Kidney tubule cell (primary cell): ENCODE results near the gene DNAJA1.
A peak's percentile ranks its signal among the peaks of the same experiment; 100 is the strongest.
"Not testable (repeated sequence)": the region's sequence is repeated elsewhere in the genome, so short reads cannot be mapped to it uniquely, and the experiment has no call there.

Source experiments
- DNase-seq: peaks from one replicate; pipeline ENCODE4 v3.0.0-alpha.2; 2018; ENCODE audit warnings: low spot score

Gene DNAJA1

DNA sequence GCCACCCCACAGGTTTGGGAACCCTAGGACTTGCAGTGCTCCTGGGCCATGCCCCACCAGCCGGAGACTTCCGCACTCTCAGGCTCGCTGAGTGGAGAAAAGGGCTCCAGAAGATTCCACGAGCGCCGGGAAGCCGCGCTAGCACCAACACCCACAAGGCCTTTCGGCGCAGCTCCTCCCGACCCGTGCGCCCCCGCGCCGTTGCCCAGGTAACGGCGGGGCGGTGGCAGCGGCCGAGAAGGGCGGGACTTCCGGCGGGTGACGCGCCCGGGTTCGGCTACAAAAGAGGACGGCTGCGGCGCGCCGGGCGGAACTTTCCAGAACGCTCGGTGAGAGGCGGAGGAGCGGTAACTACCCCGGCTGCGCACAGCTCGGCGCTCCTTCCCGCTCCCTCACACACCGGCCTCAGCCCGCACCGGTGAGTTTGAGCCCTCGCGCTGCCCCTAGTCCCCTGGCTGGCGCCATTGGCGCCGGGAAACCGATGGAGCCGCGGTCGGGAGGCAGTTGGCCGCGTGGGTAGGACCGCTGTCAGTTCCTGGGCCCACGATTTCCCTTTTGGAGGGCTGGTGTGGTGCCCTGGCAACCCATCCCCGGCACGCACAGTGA is at the start of gene DNAJA1:
TSS of gene DNAJA1 (plus strand) at position 308 of the 606 bp plus-strand sequence. CDS start 1,212 bp downstream, outside the sequence.
- peak; percentile 96 for DNase-seq

- DNase-seq = no peak
Observed at GRCh38 chr9:32978051-32978450, 47.0 kb upstream of the DNAJA1 start.

DNA sequence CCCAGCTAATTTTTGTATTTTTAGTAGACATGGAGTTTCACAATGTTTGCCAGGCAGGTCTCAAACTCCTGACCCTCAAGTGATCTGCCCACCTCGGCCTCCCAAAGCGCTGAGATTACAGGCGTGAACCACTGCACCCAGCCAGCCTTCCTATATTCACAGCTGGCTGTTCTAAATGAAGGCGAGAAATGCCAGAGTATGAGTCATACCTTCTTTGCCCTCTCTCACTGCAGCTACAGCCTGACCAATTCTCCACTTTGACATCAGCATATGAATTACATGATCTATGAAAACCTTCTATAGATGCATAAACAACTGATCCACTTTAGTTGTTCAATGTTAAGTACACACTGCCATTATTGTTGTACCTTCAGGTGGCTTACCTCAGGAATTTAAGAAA is 38.1 kb upstream of the DNAJA1 start:
- DNase-seq = peak; percentile 9

GRCh38 chr9:32989660-32990059 is 35.4 kb upstream of the DNAJA1 start:
- DNase-seq = no peak

GRCh38 chr9:32991897-32992594 is 33.0 kb upstream of the DNAJA1 start:
- no peak for DNase-seq

- DNase-seq = peak; percentile 38
Observed at GRCh38 chr9:32992595-32993238, 32.4 kb upstream of the DNAJA1 start.

GRCh38 chr9:33000682-33001055 is 24.4 kb upstream of the DNAJA1 start:
- peak; percentile 48 for DNase-seq

DNA sequence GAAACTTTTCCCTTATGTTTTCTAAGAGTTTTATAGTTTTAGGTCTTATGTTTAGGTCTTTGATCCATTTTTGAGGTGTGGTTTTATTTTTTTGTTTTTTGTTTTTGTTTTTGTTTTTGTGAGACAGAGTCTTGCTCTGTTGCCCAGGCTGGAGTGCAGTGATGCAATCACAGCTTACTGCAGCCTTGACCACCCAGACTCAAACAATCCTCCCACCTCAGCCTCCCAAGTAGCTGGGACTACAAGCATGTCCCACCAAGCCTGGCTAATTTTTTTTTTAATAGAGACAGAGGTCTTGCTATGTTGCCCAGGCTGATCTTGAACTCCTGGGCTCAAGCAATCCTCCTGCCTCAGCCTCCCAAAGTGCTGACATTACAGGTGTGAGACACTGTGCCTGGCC is 19.7 kb upstream of the DNAJA1 start:
- DNase-seq = not testable (repeated sequence)

DNA sequence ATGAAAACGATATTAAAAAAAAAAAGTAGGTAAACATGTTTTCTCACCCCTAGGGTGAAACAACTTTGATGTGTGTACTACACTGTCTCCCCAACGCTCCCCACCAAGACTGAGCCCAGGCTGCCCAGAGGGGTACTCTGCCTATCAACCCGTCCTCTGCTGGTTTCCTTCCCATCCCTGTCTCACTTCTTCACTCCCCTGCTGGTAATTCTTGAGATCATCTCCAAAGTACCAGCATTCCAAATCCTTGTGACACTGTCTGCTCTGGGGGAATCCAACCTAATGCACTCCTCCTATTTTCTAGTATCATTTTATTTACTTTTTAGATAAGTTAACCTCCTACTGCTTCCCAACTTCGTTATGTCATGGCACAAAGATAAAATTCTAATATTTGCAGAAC is 17.3 kb upstream of the DNAJA1 start:
- no peak for DNase-seq

DNA sequence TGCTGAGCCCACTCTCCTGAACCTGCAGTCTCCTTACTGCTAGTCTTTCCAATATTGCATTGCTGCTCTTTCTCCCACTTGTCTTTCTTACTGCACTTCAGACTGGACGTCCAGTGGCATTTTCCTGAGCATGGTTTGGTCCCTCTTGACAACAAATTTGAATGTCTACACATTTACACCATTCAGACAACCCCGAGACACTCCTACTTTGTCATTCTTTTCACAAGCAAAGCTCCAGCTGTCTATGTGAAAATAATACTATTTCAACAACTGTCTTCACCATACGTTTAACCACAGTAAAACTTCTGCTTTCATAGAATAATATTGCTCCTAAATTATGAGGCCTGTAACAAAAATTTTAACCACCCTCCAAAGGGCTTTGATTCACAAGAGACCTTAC is 13.2 kb upstream of the DNAJA1 start:
- DNase-seq = no peak

GRCh38 chr9:33012328-33013069 is 12.6 kb upstream of the DNAJA1 start:
- no peak for DNase-seq

DNA sequence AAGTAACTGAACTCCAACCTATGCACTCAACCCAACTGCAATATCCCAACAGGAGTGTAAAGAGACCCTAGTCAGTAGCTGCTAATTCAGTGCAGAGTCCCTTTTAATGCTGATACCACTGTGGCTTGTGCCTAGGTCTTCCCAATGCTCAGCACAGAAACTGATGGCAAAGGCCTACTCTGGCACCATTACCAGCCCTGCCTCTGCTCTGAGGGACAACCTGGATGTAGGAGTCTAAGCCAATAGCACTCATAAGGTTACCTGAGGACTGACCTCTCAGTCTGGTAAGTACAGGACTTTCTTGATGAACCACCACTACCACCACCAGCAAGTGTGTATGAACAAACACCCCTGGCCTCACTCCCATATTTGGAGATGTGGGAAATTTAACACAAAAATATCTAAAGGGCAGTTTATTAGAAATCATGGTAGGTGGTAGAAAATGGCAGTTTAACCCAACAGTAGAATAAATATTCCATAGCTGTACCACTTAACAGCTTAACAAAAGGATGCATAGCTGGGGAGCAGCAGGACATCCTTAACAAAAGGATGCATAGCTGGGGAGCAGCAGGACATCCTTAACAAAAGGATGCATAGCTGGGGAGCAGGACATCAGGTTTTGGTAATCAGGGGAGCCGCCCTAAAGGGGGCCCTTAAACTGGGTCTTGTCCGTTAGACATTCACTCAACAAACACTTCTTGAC is 11.0 kb upstream of the DNAJA1 start:
- no peak for DNase-seq

DNA sequence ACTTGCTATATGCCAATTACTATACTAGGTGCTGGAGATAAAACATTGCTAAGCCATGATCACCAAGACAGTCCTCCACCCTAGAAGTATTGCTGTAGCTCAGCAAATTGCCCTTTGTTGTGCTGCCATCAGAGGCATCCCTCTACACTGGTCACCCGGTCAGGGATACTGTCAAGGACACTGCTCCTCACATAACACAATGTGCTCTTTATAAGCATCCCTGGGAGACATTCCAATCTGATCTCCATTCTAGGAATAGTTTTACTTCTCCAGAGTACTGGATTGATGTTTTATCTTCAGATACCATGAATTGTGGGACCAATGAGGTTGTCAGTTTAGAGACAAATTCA is 10.4 kb upstream of the DNAJA1 start:
- no peak for DNase-seq

- DNase-seq = peak; percentile 44
Observed at GRCh38 chr9:33017283-33018041, 7.6 kb upstream of the DNAJA1 start.

DNA sequence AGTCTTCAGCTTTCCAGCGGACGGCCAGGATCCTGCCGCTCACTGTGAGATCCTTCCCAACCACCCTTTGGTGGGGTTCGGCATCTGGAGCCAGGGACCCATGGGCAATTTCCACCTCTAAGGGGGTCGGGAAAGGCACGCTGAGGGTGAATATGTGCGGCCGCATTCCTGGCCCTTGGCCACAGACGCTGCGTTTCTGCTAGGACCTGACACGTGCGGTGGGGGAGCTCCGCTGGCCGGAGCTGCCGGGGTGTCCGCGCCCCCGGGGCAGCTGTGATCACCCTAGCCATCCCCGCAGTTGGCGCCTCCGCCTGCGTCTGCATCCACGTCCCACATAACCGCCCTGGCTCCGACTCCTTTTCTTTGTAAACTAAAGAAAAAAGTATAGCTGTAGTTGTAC is 5.3 kb upstream of the DNAJA1 start:
- no peak for DNase-seq

DNA sequence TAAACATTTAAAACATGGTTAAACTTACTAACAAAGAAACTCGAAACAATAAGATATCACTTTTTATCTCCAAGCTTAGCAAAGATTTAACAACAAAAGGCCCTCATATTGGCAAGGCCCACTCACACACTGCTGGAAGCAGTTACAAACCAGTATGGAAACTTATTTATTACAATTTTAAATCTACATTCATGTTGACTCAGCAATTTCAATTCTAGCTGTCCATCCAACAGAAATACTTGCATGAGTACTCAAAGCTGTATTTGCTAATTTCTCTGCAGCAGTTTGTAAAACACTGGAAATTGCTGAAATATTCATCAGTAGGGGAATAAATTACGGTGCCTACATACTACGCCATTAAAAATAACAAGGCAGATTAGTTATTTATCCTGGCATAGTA is 2.8 kb upstream of the DNAJA1 start:
- no peak for DNase-seq

GRCh38 chr9:33022755-33023154 is 2.3 kb upstream of the DNAJA1 start:
- no peak for DNase-seq

DNA sequence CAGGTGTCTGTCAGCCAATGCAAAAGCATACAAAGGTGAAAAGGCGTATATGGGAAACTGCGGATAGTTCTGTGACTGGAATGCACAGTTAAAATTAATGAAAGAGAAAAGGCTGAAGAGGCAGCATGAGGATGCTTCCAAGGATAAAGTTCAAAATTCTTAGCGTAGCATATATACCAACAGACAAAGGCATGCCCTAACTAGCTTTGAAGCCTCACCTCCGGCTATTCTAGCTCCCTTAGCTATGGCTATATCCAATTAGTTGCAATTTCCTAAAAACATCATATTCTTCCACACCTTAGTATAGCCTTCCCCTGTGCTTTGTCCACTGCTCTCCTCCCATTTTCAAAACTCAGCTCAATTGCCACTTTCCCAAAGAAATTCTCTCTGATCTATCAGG is 1.4 kb upstream of the DNAJA1 start:
- no peak for DNase-seq

- peak; percentile 33 for DNase-seq
Observed at GRCh38 chr9:33024126-33024965, 727 bp upstream of the DNAJA1 start.

DNA sequence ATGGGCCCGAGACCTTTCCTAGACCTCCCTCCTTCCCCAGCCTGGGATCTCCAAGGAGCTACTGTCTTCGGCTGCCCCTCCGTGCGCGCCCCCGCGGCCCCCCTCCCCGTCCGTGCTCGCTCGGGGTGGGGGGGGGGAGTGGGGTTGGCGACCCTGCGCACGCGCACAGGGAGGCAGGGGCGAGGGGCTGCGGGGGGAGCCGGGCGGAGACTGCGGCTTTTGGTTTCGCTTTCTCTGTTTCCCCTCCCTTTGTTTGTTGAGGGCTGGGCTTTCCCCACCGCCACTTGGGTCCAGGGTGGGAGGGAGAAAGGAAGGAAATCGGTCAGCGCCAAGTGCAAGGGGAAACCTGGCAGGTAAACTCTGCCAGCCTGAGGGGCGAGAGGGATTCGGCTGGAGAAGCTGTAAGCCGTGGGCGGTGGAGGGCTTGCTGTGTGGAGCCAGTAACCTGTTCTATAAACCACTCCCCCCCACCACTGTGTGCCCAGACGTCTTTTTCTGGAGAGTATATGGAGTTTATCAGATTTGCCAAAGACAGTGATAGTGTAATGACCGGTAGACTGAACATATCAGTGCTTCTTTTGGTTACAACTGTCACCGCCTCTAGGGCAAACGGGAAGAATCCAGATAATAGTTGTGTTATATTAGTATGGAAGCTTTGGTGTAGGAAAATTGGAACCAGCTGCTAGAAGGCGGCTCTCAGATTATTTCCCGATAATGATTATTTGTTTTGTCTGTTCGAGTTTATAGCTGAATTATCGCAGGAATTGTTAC is 684 bp downstream of the DNAJA1 start:
- DNase-seq = peak; percentile 75
